GM12874 (cell line): ENCODE data around the gene PEX26.

Experiments used
- CTCF ChIP-seq: IDR thresholded peaks from 2 replicates; pipeline ENCODE4 v1.5.1; 2011; ENCODE audit warnings: low read depth, mild to moderate bottlenecking, control low read depth, low read length, moderate library complexity; ENCODE audit not compliant: insufficient read depth

Gene PEX26

GRCh38 chr22:18034076-18034475 is 43.7 kb upstream of the PEX26 start:
- TF ChIP-seq CTCF: no peak

- no peak for TF ChIP-seq CTCF
These were observed 42.0 kb upstream of the PEX26 start for GRCh38 chr22:18035751-18036150.

GRCh38 chr22:18042685-18043084 is 35.1 kb upstream of the PEX26 start:
- TF ChIP-seq CTCF: no peak

GRCh38 chr22:18044548-18045271 is 33.1 kb upstream of the PEX26 start:
- no peak for TF ChIP-seq CTCF

- no peak for TF ChIP-seq CTCF
These were observed 32.0 kb upstream of the PEX26 start for GRCh38 chr22:18045794-18046193.

- TF ChIP-seq CTCF: no peak
These were observed 29.7 kb upstream of the PEX26 start for GRCh38 chr22:18048041-18048440.

- TF ChIP-seq CTCF: no peak
These were observed 29.3 kb upstream of the PEX26 start for GRCh38 chr22:18048441-18048898.

- TF ChIP-seq CTCF: no peak
These were observed 27.7 kb upstream of the PEX26 start for GRCh38 chr22:18050065-18050464.
